Measurements from ENCODE around the gene OR8G5.
"Not testable (repeated sequence)": the region's sequence is repeated elsewhere in the genome, so short reads cannot be mapped to it uniquely, and the experiment has no call there.

Gene OR8G5

GRCh38 chr11:124256076-124256475 is at the start of gene OR8G5:
TSS of gene OR8G5 (plus strand) at chr11:124256376. CDS start at chr11:124264932, 8,556 bp downstream.
- no peak for DNase-seq (ENCODE audit: low read depth in 2 of 2, low spot score in 1 of 2)

GRCh38 chr11:124207102-124207792 is 48.9 kb upstream of the OR8G5 start:
- DNase-seq (ENCODE audit: low read depth in 2 of 2, low spot score in 1 of 2) = no peak

GRCh38 chr11:124209824-124210357 is 46.3 kb upstream of the OR8G5 start:
- DNase-seq (ENCODE audit: low read depth in 2 of 2, low spot score in 1 of 2) = no peak

- no peak for DNase-seq (ENCODE audit: low read depth in 2 of 2, low spot score in 1 of 2)
Measured at GRCh38 chr11:124210421-124210820, 45.8 kb upstream of the OR8G5 start.

GRCh38 chr11:124211321-124211720 is 44.9 kb upstream of the OR8G5 start:
- DNase-seq (ENCODE audit: low read depth in 2 of 2, low spot score in 1 of 2) = no peak

GRCh38 chr11:124214027-124214426 is 42.1 kb upstream of the OR8G5 start:
- no peak for DNase-seq (ENCODE audit: low read depth in 2 of 2, low spot score in 1 of 2)

GRCh38 chr11:124219126-124219525 is 37.0 kb upstream of the OR8G5 start:
- DNase-seq (ENCODE audit: low read depth in 2 of 2, low spot score in 1 of 2) = no peak

GRCh38 chr11:124222407-124222806 is 33.8 kb upstream of the OR8G5 start:
- DNase-seq (ENCODE audit: low read depth in 2 of 2, low spot score in 1 of 2) = no peak

GRCh38 chr11:124224618-124225423 is 31.4 kb upstream of the OR8G5 start:
- not testable (repeated sequence) for DNase-seq (ENCODE audit: low read depth in 2 of 2, low spot score in 1 of 2)

- DNase-seq (ENCODE audit: low read depth in 2 of 2, low spot score in 1 of 2) = no peak
Measured at GRCh38 chr11:124225471-124225870, 30.7 kb upstream of the OR8G5 start.

- no peak for DNase-seq (ENCODE audit: low read depth in 2 of 2, low spot score in 1 of 2)
Measured at GRCh38 chr11:124233376-124233775, 22.8 kb upstream of the OR8G5 start.

- no peak for DNase-seq (ENCODE audit: low read depth in 2 of 2, low spot score in 1 of 2)
Measured at GRCh38 chr11:124238512-124238911, 17.7 kb upstream of the OR8G5 start.

GRCh38 chr11:124240621-124241397 is 15.4 kb upstream of the OR8G5 start, which contains the start of gene OR8G1:
TSS of gene OR8G1 (plus strand) at chr11:124241095. CDS start at chr11:124249676, 8,581 bp downstream.
- DNase-seq (ENCODE audit: low read depth in 2 of 2, low spot score in 1 of 2) = no peak

- not testable (repeated sequence) for DNase-seq (ENCODE audit: low read depth in 2 of 2, low spot score in 1 of 2)
Measured at GRCh38 chr11:124249869-124250268, 6.3 kb upstream of the OR8G5 start.

GRCh38 chr11:124265041-124265440 is 8.9 kb downstream of the OR8G5 start:
- DNase-seq (ENCODE audit: low read depth in 2 of 2, low spot score in 1 of 2) = not testable (repeated sequence)

GRCh38 chr11:124270886-124271285 is 14.7 kb downstream of the OR8G5 start:
- not testable (repeated sequence) for DNase-seq (ENCODE audit: low read depth in 2 of 2, low spot score in 1 of 2)

GRCh38 chr11:124274000-124274399 is 17.8 kb downstream of the OR8G5 start:
- DNase-seq (ENCODE audit: low read depth in 2 of 2, low spot score in 1 of 2) = no peak

GRCh38 chr11:124276081-124276480 is 19.9 kb downstream of the OR8G5 start:
- no peak for DNase-seq (ENCODE audit: low read depth in 2 of 2, low spot score in 1 of 2)

- no peak for DNase-seq (ENCODE audit: low read depth in 2 of 2, low spot score in 1 of 2)
Measured at GRCh38 chr11:124277207-124277606, 21.0 kb downstream of the OR8G5 start.

- DNase-seq (ENCODE audit: low read depth in 2 of 2, low spot score in 1 of 2) = no peak
Measured at GRCh38 chr11:124277804-124278203, 21.6 kb downstream of the OR8G5 start.

- DNase-seq (ENCODE audit: low read depth in 2 of 2, low spot score in 1 of 2) = no peak
Measured at GRCh38 chr11:124278261-124278660, 22.1 kb downstream of the OR8G5 start.
